Activated gamma-delta T cell treated with Interleukin-2 at 50 U/mL for 16 hours (primary cell): ENCODE measurements around the gene EWSR1.

ENCODE experiments used
- DNase-seq: peaks from one replicate; pipeline ENCODE4 v3.0.0-alpha.2; 2020

The EWSR1 gene

DNA sequence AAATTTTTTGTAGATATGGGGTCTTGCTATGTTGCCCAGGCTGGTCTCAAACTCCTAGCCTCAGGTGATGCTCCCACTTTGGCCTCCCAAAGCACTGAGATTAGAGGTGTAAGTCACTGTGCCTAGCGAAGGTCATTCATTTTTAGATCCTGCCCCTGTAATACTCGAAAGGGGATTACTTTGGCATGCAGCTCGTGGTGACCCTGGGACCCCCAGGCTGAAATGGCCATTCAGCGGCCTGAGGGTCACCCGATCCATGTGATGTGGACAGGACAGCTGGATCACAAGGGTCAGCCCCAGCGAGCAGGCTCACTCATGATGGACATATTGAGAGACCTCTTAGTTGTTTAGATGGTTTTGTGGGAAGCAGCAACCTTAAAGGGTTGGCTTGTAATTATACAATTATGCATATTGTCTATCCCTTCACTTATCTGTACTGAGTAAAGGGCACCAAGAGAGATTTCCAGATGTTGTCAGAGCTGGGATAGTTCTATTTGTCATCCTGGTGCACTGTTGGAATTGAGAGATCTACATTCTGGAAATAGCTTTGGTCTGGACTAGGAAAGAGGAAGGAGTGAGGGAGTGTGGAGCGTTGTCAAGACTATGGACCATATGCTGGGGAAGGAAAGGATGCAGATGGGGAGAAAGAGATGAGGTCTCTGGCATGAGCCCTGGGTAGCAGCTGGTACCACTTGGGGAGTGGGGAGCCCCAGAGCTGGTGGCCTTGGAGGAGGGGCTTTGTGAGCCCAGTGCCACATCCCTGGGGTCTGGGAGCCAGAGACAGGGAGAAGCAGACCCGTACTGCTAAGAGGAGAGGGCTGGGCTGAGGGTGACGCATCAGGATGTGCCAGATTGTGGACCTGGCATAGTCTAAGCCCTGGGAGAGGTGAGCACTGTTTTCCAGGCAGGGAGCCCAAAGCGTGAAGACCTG, 15.8 kb upstream of the EWSR1 start:
- DNase-seq = no peak

DNA sequence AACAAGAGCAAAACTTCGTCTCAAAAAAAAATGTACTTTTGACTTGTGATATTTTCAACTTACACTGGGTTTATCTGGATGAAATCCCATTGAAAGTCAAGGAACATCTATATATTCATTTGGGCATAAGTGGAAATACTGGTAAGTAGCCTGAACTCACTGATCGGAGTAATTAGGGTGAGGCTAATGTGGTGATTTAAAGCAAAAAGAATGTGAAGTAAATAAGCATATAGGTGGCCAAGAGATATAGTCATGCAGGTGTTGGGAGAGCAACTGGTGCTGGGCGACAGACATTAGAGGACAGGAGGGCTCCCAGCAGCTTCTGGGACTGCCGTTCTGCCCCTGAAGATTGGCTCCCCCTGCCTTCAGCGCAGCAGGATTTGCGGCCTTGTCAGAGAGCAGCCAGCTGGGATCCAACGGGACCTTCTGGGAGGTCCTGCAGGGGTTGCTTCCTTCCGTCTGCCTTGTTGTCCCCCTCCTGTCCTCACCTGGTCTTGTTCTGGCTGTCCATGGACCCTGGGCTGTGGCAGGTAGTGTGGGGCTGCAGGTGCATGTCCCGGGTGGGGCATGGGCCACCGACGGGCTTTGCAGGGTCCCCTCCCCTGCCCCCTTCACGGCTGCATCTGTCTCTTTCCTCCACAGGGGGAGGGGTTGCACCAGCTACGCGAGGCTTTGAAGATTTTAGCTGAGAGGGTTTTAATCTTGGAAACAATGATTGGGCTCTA, 14.3 kb upstream of the EWSR1 start:
- no peak for DNase-seq

DNA sequence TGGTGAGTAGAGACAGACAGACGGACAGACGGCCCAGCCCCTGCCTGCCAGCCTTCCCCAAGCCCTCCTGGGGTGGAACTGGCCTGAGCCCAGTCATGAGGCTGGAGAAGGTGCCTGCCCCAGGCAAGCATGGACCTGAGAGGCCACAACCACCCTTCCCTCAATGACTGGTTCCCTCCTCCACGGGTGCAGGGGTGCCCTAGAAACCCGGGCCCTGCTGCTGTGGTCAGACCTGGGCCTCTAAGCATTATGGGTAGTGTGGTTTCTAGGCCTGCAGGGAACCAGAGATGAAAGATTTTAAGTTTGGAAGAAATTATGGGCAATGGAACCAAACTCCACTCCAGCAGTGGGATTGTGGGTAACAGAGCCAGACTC, 13.8 kb upstream of the EWSR1 start:
- no peak for DNase-seq

DNA sequence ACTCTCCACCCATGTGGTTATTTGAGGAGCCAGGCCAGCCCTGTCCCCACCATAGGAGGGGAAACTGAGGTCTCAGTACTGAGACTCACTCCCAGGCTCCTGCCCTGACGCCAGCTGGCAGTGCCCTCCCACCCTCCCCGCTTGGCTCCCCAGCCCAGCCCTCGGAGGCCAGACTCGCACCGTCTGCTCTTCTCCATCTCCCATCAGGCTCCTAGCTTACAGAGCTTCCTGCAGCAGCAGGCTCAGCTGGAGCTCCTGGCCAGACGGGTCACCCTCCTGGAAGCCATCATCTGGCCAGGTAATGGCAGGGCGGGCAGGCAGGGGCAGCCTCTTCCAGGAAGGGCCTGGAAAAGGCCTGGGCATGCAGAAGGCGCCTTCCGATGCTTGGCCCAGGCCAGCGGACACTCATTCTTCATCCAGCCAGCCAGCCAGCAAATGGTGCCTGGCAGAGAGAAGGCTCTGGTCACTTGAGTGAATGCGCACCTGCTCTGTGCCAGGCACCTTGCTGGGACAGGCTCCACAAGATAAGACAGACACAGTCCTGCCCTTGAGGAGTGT, 12.9 kb upstream of the EWSR1 start:
- DNase-seq = no peak

DNA sequence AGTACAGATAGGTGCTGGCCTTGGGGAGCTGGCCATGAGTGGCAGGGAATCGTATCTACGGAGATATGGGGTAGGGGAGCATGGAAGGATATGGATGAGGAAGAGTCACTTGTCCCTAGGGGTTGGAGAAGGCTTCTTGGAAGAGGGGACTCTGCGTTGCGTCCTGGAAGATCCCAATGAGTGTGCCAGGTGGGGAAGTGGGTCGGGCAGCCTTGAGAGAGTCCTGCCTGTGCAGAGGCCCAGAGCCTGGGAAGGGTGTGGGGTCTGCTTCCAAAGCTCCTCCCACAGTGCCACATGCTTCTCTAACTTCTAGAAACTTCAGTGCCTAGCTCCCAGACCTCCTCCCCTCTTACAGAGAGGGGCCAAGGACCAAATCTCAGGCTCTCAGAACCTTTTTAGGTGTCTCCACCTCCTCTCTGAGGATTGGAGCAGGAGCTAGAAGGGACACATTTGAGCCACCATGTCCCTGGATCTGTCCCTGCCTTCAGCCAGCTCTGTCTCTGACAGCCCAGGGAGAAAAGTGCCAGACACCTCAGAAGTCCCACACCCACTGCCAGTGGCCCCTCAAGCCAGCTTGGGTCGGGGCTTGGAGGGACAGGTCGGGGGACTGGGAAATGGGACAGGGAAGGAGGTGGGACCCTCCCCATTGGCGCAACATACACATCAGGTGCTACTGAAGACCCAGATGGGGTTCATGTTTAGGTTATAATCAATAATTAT, 11.3 kb upstream of the EWSR1 start:
- DNase-seq = no peak

DNA sequence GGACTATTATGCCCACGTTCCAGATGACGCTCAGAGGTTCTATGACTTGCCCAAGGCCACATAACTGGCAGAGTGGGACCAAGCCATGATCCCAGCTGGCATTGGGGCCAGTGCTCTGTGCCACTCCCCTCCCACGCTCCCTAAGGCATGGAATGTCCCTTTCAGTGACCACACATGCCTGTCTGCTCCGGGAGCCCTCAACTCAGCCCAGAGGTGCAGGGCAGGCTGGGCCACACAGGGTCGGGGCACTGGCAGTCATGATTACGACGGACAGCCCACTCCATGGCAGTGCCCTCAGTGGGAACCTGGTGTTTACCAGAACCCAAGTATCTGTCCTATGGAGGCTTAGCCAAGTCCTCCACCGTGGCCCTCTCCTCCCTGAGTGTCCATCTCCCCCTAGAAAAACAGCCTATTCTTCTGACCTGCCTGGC, 10.3 kb upstream of the EWSR1 start:
- DNase-seq = no peak

DNA sequence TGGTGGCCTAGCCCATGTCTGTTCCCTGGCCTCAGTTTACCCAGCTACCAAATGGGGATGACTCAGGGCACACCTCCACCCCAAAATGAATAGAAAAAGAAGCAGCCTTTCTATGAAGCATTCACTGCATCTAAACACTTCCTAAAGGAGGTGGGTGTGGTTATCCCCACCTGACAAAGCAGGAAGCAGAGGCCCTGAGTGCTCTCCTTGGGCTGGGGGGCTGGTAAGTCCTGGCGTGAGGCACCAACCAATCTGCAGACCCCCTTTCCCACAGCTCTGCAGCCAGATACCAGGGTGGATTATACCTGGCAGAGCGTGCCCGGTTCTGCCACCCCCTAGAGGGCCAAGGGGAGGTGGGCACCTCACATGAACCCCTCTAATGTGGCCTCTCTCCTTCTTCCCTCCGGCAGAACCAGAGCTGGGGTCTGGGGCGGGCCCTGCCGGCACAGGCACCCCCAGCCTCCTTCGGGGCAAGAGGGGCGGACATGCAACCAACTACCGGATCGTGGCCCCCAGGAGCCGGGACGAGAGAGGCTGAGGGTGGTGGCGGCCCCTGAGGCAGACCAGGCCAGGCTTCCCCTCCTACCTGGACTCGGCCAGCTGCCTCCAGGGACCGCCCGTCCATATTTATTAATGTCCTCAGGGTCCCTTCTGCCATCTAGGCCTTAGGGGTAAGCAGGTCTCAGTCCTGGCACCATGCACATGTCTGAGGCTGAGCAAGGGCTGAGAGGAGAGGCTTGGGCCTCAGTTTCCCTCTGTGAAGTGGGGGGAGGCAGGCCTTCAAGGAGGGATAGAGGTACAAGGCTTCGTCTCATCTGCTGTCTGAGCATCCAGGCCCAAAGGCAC, 9.4 kb upstream of the EWSR1 start:
- DNase-seq = no peak

DNA sequence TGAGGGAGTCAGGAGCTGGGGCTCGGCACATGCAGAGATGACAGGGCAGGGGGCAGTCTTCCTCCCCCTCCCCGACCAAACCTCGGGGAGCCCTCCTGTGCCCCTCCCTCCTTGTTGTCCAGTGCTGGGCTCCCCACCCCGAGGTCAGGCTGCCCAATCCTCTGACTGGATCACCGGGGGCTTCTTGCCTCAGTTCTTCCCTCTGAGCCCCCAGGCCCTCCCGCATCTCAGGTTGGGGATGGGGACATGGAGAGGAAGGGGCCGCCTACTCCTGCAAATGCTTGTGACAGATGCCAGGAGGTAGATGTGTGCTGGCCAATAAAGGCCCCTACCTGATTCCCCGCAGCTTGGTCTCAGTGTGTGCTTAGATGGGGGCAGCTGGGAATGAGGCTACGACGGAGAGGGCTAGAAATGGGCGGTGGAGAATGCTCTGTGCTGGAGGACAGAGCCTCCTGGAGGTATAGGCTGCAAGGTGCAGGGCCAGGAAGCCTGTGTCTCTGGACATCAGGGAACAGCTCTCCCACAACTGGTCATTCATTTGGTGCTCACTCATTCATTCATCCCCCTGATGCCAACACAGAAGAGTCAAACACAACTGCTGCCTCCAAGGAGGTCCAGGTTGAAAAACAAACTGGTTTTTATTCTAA, 8.7 kb upstream of the EWSR1 start:
- DNase-seq = no peak

DNA sequence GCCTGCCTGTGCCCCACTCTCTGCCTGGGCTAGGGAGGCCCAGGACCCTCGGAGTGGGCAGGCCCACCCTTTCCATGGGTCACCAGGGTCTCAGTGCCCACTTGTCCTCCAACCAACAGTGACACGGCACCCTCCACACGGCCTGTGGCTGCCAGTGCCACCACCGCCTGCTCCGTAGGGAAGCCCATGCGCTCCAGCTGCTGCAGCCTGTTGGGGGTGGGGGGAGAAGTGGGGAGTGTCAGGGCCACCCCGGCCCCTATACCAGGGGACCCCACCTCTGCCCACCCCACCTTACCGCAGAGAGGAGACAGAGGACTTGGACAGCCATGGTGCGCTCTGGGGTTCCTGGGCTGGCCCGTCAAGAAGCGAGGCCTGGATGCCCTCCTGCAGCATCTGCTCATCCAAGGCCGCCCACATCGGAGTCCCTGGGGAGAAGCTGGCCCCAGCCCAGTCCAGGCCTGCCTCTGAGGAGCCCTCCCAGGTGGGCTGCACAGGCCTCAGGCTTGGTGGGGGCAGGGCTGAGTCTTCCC, 8.0 kb upstream of the EWSR1 start:
- no peak for DNase-seq

DNA sequence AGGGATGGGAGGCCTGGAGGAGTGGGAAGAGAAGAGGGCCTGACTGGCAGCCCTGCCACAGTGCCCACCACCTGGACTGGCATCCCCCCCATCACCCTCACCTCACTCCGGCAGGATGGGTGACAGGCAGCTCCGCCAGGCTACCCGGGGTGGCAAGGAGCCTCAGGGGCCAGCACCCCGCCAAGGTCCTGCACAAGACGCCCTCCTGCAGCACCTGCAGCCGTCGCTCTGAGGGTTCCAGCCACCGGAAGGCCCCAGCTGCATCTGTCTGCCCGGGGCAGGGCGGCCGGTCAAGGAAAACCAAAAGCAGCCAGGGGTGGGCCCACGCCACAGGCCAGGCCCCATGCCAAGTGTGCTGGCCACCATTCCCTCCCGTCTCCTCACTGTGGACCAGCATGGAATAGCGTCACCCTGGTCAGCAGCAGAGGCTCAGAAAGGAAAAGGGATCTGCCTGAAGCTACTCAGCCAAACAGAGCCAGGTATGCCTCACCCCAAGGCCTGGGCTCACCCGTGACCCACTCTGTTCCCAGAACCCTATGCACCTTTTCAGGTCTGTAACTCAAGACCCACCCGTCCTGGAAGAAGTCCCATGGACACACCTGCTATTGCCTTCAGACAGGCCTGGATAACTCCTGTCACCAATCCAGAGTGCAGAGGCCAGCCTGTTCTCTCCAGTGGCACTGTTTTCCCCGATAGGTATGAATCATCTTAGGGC, 7.3 kb upstream of the EWSR1 start:
- no peak for DNase-seq

DNA sequence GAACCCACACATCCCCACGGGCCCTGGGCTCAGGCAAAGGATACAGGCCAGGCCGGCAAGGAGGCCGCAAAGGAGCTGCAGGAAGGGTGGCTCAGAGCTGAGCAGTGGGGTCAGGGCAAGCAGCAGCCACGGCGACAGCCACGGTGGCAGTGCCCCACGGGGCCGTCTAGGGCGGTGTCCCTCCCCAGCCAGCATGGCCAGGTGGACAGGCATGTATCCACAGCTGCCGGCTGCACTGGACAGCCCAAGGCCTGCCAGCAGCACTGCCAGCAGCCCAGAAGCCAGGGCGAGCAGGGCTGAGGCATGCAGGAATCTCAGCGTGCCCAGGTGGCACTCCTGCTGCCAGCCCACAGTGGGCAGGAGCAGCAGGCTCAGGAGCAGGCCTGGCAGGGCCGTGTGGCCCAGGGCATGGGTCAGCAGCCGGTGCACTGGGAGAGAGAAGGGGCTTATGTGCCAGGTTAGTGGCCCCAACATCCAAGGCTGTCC, 4.2 kb upstream of the EWSR1 start:
- no peak for DNase-seq

DNA sequence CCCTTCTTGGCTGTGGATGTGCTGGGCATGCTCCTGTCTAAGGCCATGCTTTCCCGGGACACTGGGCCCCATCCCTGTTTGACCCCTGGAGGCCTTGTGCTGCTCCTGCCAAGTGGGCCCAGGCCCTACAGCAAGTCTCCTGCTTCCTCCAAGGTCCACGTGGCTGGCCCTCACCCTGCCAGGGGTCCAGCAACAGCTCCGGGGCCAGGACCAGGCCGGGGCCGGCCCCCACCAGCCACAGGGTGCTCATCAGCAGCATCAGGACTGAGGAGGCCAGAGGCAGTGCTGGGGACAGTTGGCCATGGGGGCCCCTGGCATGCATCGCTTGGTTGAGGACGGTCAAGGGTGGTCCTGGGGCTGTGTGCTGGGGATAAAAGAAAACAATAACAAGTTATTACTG, 2.8 kb upstream of the EWSR1 start:
- no peak for DNase-seq

DNA sequence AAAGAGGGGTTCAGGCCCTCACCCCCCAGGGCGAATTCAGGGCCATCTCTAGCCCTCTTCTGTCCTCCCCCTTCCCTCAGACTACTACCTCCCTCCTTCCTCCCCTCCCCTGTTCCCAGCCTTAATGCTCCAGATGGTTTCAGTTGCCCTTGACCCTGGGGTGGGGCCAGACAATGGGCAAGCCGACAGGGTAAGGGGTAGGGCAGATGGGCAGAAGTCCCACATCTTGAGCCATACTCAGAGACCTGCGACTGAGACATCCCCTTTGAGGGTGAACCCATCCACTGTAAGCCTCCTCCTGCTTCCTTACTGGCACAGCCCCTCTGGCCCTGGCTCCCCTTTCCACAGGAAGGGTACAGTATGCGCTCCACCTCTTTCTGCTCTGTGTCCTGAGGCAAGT, 2.1 kb upstream of the EWSR1 start:
- DNase-seq = no peak

DNA sequence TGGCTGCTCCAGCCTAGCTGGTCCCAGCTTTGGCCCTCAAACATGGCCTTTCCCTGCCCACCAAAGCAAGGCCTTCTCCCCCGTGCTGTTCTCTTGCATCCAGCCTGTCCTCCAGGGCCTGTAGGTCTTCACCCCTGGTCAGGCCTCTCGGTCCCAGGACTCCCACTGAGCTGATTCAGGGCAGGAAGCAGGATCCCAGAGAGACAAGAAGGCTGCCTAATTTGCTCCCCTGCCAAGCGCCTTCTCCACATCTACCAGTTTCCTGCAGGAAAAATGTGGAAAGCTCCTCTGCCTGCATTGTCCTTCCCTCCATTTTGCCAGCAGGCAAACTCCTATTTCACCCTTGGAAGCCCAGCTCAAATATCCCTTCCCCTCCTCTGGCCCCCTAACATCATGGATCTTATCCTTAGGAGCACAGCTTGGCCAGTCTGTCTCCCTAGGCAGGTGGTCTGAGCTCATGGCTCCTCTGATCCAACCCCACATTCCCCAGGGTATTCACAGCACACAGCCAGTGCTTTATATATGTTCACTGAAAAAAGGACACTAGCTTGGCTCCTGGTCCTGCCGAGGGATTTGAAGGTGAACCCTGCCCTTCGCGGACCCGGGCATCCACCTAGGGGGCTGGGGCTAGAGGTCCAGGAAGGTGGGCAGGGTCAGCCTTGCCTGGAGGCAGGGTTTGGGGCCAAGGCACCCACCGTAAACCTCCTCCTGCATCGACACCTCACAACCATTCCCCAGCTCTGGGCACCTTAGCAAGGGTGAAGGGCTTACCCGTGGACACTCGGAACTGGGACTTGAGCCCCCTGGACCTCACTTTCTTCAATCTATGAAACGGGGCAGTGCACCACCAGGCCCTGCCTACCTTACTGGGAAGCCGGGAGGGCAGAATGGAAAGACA, 1.3 kb upstream of the EWSR1 start:
- DNase-seq = no peak

DNA sequence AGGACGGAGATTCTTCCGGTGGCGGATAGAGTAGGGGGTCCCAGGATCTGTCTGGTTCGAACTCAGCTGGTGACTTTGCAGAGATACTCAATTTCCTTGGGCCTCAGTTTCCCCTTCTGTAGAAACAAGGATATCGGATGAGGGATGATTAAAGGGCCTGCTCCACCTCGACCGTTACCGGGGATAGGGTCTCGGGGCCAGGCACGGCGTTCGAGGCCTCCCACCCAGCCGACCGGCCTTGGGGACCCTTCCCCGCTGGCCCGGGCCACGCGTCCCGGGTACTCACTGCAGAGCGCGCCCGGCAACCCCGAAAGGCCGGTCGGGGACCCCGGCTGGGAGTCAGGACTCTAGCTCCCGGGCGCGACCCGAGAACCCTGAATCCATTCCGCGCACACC, 608 bp upstream of the EWSR1 start:
- DNase-seq = no peak

DNA sequence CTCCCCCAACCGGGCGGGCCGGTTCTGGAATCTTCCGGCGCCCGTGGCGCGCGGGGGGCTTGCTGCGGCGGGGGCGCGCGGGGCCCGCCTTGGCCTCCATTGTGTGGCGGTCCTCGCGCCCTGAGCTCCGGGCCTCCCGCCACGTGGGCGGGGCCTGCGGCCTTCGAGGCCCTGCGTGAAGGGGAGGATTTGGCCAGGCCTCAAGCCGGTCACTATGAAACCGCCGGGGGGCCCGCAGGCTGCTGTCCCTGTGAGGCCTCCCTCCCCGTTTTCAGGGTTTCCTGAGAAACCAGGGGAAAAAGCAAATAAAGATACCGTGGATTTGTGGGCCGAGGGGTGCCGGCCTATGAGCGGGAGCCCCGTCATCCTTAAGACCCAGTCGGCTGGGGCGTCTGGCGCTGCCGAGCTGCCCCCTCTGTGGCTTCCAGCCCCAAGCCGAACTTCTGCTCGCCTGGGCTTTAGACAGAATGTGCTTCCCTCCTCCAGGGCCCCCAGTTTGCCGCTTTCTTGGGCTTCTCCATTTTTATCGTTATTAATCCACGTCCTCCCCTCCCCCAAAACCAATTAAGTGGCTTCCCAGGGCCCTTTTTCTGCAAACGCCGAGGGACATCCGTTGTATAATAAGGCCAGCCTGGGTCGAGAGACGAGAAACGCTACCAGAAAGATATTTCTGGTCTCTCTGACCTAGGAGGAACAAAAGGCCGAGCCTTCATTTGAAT, 602 bp downstream of the EWSR1 start:
- DNase-seq = peak; percentile 28

DNA sequence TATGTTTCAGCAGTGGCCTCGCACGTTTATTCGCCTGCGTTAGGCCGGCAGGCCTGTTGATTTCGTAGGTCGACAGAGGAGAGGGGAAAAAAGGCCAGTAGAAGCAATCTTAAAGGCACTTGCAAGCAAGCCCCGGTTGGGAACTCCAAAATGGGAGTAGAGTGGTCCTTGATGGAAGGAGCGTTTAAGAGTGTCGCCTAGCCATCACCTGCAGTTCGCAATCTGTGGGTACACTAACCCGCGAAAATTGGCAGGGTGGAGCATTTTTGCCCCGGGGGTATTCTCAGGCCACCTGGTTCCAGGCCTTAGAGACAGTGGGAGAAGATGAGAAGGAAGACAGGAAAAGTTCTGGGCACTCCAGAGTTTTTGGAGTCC, 1.1 kb downstream of the EWSR1 start:
- no peak for DNase-seq

DNA sequence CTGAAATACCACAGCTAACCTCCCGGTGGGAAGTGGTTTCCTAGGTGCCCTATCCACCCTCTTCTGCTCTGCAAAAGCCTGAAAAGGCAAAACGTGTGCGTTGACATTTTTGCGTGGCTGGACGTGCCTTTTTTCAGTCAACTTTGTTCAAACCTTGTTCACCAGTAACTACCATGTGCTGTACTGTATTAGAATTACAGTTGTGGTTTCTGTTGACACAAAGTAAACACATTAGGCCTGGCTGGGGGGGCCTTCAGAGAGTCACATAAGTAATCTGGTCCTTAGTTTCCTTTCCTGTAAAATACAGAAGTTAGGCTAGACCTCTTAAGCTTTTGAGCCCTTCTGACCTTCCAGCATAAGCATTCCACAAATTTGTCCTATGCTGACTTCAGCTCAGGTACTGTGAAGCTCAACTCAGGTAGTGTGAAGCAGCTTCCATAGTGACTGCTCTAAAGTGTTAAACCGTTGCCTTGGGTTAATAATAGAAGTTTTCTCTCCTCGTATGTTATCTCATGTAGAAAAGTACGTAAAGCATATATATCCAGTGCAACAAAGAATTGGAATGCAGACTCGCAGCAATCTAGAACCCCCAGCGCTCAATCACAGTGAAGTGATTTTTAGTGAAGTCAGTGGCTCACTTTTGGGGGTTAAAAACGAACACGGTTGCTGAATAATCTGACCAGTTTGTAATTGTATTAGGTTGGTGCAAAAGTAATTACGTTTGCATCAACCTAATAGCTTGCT, 1.8 kb downstream of the EWSR1 start:
- no peak for DNase-seq
